ENCODE results near the gene GABRD. TPM values are rescaled to one million over a fixed set of nuclear protein-coding genes. Genes with fewer than 3 reads are reported as not detected.

Gene GABRD
- total and polyA plus RNA-seq, 2 of the 13 experiments (the other 11 are each of a cell fraction or from before 2014, with no cell fraction given), result not detected

- TF ChIP-seq HOMEZ (CRISPR knock-in tag; IDR thresholded peaks at IDR 0.05; ENCODE audit: low read depth), result no peak
- no peak for TF ChIP-seq ZNF354B (CRISPR knock-in tag; IDR thresholded peaks at IDR 0.05)
- TF ChIP-seq ZSCAN21 (CRISPR knock-in tag; IDR thresholded peaks at IDR 0.05; ENCODE audit: borderline replicate concordance), result no peak
- TF ChIP-seq, protein P1, sequence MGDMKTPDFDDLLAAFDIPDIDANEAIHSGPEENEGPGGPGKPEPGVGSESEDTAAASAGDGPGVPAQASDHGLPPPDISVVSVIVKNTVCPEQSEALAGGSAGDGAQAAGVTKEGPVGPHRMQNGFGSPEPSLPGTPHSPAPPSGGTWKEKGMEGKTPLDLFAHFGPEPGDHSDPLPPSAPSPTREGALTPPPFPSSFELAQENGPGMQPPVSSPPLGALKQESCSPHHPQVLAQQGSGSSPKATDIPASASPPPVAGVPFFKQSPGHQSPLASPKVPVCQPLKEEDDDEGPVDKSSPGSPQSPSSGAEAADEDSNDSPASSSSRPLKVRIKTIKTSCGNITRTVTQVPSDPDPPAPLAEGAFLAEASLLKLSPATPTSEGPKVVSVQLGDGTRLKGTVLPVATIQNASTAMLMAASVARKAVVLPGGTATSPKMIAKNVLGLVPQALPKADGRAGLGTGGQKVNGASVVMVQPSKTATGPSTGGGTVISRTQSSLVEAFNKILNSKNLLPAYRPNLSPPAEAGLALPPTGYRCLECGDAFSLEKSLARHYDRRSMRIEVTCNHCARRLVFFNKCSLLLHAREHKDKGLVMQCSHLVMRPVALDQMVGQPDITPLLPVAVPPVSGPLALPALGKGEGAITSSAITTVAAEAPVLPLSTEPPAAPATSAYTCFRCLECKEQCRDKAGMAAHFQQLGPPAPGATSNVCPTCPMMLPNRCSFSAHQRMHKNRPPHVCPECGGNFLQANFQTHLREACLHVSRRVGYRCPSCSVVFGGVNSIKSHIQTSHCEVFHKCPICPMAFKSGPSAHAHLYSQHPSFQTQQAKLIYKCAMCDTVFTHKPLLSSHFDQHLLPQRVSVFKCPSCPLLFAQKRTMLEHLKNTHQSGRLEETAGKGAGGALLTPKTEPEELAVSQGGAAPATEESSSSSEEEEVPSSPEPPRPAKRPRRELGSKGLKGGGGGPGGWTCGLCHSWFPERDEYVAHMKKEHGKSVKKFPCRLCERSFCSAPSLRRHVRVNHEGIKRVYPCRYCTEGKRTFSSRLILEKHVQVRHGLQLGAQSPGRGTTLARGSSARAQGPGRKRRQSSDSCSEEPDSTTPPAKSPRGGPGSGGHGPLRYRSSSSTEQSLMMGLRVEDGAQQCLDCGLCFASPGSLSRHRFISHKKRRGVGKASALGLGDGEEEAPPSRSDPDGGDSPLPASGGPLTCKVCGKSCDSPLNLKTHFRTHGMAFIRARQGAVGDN (CRISPR knock-in tag; IDR thresholded peaks at IDR 0.05), result peak; percentile 50; the same call in 1 of the 2 replicates
- no peak for TF ChIP-seq ZFP41 (CRISPR knock-in tag; IDR thresholded peaks at IDR 0.05; ENCODE audit: borderline replicate concordance)
- TF ChIP-seq, protein P2, sequence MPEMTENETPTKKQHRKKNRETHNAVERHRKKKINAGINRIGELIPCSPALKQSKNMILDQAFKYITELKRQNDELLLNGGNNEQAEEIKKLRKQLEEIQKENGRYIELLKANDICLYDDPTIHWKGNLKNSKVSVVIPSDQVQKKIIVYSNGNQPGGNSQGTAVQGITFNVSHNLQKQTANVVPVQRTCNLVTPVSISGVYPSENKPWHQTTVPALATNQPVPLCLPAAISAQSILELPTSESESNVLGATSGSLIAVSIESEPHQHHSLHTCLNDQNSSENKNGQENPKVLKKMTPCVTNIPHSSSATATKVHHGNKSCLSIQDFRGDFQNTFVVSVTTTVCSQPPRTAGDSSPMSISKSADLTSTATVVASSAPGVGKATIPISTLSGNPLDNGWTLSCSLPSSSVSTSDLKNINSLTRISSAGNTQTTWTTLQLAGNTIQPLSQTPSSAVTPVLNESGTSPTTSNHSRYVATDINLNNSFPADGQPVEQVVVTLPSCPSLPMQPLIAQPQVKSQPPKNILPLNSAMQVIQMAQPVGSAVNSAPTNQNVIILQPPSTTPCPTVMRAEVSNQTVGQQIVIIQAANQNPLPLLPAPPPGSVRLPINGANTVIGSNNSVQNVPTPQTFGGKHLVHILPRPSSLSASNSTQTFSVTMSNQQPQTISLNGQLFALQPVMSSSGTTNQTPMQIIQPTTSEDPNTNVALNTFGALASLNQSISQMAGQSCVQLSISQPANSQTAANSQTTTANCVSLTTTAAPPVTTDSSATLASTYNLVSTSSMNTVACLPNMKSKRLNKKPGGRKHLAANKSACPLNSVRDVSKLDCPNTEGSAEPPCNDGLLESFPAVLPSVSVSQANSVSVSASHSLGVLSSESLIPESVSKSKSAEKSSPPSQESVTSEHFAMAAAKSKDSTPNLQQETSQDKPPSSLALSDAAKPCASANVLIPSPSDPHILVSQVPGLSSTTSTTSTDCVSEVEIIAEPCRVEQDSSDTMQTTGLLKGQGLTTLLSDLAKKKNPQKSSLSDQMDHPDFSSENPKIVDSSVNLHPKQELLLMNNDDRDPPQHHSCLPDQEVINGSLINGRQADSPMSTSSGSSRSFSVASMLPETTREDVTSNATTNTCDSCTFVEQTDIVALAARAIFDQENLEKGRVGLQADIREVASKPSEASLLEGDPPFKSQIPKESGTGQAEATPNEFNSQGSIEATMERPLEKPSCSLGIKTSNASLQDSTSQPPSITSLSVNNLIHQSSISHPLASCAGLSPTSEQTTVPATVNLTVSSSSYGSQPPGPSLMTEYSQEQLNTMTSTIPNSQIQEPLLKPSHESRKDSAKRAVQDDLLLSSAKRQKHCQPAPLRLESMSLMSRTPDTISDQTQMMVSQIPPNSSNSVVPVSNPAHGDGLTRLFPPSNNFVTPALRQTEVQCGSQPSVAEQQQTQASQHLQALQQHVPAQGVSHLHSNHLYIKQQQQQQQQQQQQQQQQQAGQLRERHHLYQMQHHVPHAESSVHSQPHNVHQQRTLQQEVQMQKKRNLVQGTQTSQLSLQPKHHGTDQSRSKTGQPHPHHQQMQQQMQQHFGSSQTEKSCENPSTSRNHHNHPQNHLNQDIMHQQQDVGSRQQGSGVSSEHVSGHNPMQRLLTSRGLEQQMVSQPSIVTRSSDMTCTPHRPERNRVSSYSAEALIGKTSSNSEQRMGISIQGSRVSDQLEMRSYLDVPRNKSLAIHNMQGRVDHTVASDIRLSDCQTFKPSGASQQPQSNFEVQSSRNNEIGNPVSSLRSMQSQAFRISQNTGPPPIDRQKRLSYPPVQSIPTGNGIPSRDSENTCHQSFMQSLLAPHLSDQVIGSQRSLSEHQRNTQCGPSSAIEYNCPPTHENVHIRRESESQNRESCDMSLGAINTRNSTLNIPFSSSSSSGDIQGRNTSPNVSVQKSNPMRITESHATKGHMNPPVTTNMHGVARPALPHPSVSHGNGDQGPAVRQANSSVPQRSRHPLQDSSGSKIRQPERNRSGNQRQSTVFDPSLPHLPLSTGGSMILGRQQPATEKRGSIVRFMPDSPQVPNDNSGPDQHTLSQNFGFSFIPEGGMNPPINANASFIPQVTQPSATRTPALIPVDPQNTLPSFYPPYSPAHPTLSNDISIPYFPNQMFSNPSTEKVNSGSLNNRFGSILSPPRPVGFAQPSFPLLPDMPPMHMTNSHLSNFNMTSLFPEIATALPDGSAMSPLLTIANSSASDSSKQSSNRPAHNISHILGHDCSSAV (CRISPR knock-in tag; IDR thresholded peaks at IDR 0.05; ENCODE audit: borderline replicate concordance), result no peak
- no peak for TF ChIP-seq MIER3 (CRISPR knock-in tag; IDR thresholded peaks at IDR 0.05; ENCODE audit: borderline replicate concordance)
- no peak for TF ChIP-seq ZNF556 (CRISPR knock-in tag; IDR thresholded peaks at IDR 0.05; ENCODE audit: borderline replicate concordance)
- no peak for TF ChIP-seq TP53 (CRISPR knock-in tag; conservative IDR thresholded peaks at IDR 0.05)
- TF ChIP-seq, protein P3, sequence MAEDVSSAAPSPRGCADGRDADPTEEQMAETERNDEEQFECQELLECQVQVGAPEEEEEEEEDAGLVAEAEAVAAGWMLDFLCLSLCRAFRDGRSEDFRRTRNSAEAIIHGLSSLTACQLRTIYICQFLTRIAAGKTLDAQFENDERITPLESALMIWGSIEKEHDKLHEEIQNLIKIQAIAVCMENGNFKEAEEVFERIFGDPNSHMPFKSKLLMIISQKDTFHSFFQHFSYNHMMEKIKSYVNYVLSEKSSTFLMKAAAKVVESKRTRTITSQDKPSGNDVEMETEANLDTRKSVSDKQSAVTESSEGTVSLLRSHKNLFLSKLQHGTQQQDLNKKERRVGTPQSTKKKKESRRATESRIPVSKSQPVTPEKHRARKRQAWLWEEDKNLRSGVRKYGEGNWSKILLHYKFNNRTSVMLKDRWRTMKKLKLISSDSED (CRISPR knock-in tag; IDR thresholded peaks at IDR 0.05), result no peak
- peak; percentile 30 for TF ChIP-seq SKI (IDR thresholded peaks at IDR 0.05; ENCODE audit: partially characterized antibody)
- TF ChIP-seq IRF1 (CRISPR knock-in tag; IDR thresholded peaks at IDR 0.05; ENCODE audit: low read depth), result no peak
- TF ChIP-seq BHLHE40 (IDR thresholded peaks at IDR 0.05; ENCODE audit: low read length), result peak; percentile 94
Measured at GRCh38 chr1:2003541-2004131, 15.5 kb upstream of the GABRD start, which contains the start of gene CFAP74 (continued).

Measured in HepG2 (cell line).